ENCODE results near the gene PLA2G4D.

Gene PLA2G4D

DNA sequence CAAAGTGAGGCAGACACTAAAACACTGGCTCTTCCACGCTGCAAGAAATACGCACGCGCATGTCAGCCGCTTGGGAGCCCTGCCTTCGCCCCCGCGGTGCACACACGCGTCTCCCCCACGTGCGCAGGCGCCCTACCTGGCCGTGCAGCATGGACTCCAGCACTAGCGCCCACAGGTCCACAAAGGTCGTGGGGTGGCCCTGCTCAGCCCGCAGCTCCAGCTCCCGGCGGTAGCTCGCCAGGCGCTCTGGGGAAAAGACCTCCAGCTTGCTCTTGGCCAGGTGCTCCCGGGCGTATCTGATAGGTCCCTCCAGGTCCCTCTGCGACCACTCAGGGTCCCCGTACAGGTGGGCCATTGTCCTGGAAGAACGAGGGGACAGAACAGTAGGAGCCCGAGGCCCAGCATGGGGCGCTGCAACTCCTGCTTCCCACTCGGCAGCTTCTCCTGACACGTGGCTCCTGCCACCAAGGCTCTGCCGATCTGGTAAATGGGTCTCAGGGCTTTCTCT, 14.9 kb downstream of the PLA2G4D start:
- in situ Hi-C loops (cut with MboI; ENCODE audit: low sequenced_read_pairs) = no loop called here

DNA sequence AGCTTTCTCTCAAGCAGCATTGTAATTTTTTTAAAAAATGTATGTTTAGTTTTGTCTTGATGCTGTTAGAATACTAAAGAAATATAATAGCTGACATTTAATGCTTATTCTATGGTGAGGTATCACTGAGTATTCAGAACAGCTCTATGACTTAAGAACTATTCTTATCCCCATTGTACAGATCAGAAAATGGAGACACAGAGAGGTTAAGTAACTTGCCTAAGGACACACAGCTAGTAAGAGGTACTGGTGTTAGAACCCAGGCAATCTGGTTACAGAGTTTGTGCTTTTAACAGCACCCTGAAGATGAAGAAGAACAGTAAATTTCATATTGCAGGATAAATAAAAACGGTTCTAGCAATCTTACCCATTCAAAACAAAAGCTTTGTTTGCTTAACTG, 15.5 kb downstream of the PLA2G4D start:
- in situ Hi-C loops (cut with MboI; ENCODE audit: low sequenced_read_pairs) = no loop called here

DNA sequence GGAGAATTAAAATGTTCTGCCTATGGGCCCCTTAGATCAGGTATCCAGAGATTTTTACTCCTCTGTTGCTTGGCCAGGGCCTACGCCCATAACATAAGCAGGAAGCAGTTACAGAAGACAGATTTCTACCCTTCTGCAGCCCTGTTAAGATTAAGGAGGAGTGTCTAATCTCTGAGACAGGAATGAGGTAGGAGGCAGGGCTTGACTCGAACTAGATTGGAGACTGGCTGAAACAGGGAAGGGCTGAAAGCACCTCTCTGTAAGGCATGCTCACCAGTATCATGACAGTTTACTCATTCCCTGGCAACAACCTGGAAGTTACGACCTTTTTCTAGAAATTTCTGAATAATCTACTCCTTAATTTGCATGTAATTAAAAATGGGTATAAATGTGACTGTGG, 16.7 kb downstream of the PLA2G4D start:
- in situ Hi-C loops (cut with MboI; ENCODE audit: low sequenced_read_pairs) = no loop called here

DNA sequence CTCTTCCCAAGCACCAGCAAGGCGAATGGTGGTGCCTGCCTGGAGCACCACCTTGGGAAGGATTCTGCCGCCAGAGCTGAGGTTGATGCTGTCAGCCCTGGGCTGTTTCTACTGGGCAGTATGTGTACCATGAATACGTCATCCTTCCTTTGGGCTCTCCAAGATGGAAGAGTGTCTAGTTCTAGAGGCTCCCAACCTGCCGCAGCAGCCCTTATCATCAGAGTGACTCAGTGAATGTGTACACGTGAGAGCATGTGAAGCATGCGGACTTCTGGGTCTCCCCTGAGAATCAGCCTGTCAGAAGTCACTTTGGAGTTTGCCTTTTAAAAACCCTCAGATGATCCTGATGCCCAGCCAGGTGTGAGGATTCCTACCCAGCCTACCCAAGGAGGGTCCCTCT, 20.9 kb downstream of the PLA2G4D start:
- in situ Hi-C loops (cut with MboI; ENCODE audit: low sequenced_read_pairs) = loop anchor here (5.0 kb wide), 1 partner anchor 59 kb away; no protein-coding TSS in a partner anchor

DNA sequence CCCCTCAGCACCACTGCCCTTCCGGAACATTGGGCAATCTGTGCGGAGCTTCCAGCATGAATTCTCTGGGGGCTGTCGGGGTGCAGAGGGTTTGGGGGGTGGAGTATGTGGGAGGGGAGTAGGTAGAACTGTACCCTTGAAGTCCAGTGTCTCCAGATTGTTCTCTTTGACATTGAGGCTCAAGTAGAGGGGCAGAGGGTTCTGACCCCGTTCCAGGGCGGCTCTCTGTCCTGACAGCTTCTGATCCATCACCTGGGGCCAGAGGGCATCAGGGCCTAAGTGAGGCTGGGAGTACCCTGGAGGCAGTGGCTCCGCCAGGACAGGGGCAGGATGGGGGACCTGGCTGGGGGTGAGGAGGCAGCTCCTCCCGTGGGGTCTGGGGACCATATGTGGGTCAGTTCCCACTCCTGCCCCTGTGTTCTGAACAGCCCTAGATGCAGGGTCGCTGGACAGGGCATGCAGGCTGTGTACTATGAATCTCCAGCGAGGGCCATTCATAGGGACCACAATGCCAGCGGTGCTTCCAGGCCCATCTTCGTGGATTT, 22.1 kb downstream of the PLA2G4D start:
- in situ Hi-C loops (cut with MboI; ENCODE audit: low sequenced_read_pairs) = loop anchor here (5.0 kb wide), 1 partner anchor 60 kb away; no protein-coding TSS in a partner anchor

DNA sequence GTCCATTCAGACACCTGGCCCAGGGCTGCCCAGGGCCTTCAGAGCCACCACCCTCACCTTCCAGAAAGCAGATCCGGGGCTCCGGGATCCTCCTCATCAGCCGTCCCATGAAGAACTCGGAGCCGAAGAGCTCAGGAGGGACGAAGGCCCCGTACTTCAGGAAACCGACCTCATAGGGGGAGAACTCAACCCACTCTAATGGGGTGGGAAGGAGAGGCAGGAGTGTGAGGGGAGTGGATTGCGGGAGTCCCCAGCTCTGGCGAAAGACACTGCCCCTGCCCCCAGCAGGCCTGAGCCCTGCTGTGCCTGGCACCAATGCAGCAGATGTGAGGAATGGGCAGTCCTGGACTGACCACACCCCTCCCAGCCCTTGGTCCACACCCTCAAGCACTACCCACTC, 22.6 kb downstream of the PLA2G4D start:
- in situ Hi-C loops (cut with MboI; ENCODE audit: low sequenced_read_pairs) = loop anchor here (5.0 kb wide), 1 partner anchor 61 kb away; no protein-coding TSS in a partner anchor

DNA sequence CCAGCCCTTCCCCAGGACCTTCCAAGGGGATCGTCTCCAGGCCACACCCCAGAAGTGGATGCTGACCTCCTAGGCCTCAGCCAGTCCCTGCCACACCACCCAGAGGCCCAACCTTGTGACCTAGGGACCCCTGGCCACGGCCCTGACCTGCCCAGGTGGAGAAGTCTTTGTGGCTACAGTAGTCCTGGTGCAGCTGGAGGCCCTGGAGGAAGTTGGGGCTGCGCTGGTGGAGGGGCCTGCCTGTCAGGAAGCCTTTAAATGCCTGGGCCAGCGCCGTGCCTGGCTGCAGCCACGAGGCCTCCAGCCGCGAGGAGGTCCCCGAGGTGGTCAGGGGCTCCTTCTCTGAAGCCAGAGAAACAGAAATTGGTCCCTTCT, 23.4 kb downstream of the PLA2G4D start:
- in situ Hi-C loops (cut with MboI; ENCODE audit: low sequenced_read_pairs) = loop anchor here (5.0 kb wide), 1 partner anchor 61 kb away; no protein-coding TSS in a partner anchor

DNA sequence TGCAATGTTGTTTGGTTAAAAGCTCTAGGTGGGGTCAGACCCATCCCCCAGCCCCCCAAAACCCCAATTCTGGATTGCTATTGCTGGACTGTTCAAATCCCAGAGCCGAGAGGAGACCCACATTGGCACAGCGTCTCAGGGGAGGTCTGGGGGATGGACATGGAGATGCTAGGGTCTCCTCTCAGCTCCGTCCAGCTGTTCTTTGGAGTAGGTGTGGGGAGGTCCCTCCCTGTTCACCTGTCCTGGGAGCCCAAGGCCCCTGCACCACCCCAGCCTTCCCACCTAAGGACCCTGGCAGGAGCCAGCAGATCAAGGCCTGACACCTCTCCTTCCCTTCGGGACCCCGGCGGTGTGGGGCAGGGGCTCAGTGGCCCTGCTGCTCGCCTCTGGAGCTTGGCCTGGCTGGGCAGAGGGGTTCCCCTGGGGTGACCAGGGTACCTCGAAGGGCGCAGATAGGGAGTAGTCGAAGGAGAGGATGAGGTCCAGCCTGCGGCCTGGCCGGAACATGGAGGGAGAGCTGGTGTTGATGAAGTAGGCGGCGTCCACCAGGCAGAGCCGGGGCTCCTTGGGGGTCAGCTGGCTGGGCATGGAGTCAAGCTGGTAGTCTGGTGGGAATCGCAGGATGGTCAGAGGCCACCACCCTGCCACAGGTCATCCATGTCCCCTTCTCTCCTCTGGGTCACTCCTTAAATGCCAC, 23.9 kb downstream of the PLA2G4D start:
- in situ Hi-C loops (cut with MboI; ENCODE audit: low sequenced_read_pairs) = loop anchor here (5.0 kb wide), 1 partner anchor 62 kb away; no protein-coding TSS in a partner anchor

DNA sequence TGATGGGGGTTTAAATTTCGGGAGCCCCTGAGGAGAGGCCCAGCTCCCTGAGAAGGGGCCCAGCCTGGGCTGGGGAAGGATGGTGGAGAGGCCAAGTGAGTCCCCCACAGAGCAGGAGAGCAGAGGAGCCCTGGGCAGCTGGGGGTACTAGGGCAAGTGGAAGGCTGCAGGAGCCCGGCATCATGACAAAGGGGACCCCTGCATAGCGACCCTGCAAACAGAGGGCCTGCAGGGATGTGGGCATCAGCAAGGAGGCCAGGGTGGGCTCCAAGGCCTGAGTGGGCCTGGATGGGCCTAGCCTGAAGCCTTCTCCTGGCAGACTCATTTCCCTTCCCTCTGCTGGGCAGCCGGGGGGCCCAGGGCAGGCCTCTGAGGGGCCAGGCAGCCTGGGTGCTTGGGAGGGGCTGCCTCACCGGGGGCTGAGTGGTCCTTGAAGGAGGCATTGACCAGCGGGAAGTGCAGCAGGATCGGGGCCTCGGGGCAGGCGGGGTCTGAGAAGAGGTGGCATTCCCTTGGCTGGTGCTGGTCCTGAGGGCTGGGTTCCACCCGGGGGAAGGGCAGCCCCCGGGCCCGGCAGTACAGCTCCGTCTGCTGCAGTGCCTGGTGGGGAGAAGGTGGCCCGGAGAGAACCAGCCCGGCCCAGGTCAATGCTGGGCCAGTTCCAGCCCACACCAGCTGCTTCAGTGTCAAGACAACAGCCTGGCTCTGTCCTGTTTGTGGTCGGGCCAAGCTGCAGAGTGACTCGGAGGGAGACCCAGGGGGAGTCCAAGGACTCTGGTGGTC, 24.7 kb downstream of the PLA2G4D start:
- in situ Hi-C loops (cut with MboI; ENCODE audit: low sequenced_read_pairs) = loop anchor here (5.0 kb wide), 1 partner anchor 63 kb away; no protein-coding TSS in a partner anchor

DNA sequence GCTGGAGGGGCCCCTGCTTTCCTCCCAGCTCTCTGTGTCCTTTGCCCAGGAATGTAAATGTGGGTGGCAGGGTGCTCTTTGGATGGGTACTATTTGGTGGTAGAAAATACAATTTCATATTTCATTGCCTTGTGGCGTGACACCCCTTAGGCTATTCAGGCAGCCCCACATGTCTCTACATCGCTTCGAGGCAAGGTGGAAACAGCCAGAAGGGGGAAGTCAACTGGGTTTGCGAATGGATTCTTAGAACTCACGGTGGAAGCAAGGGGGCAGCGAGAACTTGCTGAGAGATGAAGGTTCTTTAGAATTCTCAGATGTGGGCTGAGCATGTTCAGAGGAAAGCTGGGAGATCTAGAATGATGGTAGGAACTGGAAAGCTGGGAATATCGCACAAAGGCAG, 25.3 kb downstream of the PLA2G4D start:
- in situ Hi-C loops (cut with MboI; ENCODE audit: low sequenced_read_pairs) = no loop called here

DNA sequence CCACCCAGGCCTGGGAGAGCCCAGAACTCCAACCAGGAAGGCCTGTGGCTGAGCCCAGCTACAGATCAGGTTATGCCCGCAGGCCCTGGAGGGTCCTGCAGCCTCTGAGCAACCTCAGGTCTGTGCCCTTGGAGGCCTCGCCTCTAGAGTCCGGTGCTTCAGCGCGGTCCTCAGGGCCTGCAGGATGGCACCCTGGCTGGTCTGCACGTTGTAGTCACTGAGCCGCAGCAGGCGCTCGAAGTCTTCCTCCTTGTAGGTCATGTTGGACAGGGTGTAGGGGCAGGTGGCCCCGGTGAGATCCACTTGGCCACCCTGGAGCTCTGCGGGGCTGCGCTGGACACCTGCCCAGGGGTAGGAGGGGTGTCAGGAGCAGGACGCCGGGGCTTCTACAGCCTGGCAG, 25.8 kb downstream of the PLA2G4D start:
- in situ Hi-C loops (cut with MboI; ENCODE audit: low sequenced_read_pairs) = no loop called here

DNA sequence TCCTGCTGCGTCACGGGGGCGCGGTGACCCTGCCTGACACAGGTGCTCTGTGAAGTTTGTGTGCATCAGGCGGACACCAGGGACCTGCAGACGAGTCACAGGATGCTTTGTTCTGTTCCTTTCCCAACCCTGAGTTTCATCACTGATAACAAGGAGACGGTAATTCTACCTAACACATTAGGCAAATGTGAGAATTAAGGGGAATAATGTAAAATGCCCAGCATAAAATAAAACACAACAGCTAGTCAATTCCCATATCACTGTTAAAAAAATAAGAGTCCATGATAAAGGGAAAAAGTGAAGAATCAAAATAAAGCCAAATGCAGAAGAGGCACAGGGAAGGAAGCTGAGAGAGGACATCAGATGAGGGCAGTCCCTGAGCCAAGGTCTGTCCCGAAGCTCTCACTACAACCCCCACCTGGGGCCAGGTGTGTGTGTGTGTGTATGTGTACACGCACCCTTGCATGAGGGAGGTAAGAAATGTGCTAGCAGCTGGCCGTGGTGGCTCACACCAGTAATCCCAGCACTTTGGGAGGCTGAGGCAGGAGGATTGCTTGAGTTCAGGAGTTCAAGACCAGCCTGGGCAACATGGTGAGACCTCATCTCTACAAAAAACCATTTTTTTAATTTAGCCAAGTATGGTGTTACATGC, 27.5 kb downstream of the PLA2G4D start:
- in situ Hi-C loops (cut with MboI; ENCODE audit: low sequenced_read_pairs) = no loop called here

DNA sequence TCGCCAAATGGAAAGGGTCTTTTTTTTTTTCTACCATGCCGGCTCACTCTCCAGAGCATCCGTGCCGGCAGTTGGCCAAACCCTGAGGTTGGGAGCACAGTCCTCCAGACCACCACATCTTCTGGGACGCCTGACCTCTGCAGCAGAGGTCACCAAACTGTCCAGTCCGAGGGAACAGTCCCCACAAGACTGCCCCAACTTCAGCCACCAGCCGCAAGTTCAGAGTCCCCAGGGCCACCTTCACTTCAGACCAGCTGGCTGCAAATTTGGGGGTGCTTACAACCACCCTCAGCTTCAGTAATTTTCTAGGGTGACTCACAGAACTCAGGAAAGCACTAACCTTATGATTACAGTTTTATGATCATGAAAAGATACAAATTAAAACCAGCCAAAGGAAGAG, 28.9 kb downstream of the PLA2G4D start:
- in situ Hi-C loops (cut with MboI; ENCODE audit: low sequenced_read_pairs) = no loop called here

DNA sequence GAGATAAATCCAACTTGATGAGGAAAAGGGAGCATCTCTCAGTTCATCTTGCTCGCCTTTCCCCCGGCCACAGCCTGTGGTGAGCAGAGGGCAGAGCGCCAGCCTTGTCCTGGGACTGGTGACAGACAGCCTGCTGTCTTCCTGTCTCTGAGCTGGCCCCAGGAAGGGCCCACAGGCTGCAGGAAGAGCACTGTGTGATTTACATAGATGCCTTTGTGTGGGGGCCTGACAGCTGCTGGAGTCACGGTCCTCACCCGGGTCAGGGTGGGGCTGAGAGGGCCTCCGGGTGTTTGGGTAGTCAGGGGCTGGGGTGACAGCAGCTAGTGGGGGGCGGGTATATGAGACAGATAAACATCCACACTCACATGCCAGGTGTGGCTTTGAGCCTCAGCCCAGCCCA, 29.3 kb downstream of the PLA2G4D start:
- in situ Hi-C loops (cut with MboI; ENCODE audit: low sequenced_read_pairs) = no loop called here

DNA sequence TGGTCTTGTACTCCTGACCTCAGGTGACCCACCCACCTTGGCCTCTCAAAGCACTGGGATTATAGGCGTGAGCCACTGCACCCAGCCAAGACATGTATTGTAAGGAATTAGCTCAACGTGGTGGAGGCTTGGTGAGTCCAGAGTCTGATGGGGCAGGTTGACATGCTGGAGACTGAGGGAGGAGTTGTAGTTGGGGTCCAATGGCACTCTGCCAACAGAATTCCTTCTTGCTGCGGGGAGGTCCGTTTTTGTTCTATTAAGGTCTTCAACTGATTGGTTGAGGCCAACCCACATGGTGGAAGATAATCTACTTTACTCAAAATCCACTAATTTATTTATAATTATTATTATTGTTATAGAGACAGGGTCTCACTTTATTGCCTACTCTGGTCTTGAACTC, 30.1 kb downstream of the PLA2G4D start:
- in situ Hi-C loops (cut with MboI; ENCODE audit: low sequenced_read_pairs) = no loop called here

DNA sequence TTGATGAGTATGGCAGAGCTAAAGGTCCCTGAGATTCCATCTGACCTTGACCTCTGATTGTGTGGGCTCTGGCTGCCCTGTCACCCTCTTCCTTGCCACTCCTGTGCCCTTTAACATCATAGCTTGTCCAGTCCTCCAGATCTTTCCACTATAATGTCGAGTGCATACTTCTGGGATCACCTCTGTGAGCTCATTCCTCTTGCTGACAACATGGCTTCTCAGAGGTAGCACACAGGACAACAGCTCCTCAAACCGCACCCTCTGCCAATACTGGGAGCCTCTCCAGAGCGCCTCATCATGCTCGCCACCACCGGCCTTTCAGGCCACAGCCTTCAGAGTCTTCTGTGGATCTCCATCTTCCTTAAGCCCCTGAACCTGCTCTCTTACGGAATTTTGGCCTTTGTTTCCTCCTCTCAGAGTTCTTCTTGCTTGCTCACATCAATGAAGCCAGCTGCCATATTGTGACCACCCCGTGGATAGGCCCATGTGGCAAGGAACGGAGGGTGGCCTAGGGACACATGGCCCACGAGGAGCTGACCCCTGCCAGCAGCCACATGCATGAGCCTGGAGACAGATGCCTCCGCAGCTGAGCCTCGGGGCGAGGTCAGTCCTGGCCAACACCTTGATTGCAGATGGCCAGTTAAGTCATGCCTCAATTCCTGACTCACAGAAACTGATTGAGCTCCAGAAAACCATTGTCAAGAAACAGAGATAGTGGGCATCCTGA, 31.1 kb downstream of the PLA2G4D start:
- in situ Hi-C loops (cut with MboI; ENCODE audit: low sequenced_read_pairs) = no loop called here

DNA sequence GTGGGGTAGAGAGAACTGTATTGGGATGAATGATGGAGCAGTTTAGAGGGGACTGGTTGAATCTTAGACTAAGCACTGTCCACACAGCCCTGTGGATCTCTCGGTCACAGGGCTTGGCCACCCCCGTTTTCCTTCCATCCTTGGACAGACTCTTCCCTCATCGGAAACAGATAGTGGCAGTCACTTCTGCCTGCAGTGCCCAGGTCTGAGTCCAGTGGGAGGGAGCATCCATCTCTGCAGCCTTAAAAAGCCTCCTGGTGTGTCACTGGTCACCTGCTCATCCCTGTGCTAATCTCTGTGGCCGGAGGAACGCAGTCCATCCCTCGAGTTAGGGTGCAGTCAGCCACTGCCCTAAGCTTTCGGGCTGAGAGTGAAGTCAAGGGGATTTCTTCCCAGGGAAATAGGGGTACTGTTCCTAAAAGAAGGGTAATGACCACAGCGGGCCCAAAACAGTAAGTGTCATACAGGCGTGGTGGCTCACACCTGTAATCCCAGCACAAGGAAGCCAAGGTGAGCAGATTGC, 32.0 kb downstream of the PLA2G4D start:
- in situ Hi-C loops (cut with MboI; ENCODE audit: low sequenced_read_pairs) = no loop called here

DNA sequence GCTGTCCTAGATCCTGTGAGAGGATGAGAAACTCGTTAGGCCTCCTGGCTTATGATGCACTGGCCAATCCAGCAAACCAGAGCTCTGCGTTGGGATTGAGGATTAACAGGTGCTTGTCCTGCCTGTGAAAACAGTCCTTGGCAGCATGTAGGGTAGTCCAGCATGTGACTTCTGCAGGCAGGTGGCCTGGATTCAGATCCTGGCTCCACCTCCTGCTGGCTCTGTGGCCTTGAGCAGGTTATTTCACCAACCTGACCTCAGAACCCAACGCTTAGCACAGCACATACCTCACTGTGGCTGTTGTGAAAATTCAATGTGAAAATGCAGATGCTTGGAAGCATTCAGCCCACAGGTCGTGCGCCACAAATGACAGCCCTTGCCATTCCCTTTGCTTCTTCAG, 33.6 kb downstream of the PLA2G4D start:
- in situ Hi-C loops (cut with MboI; ENCODE audit: low sequenced_read_pairs) = no loop called here

DNA sequence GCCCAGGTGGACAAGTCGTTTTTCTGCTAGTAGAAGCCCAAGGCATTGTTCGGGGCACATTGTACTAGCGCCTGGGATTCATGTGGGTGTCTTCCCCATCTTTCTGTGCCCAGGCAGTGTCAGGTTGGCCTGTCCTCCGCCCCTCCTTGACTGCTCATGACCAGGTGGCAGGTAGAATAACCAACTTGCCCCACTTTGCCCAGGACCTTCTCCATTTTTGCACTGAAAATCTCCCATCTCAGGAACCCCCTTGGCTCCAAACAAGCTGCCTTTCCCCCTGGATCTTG, 33.9 kb downstream of the PLA2G4D start:
- in situ Hi-C loops (cut with MboI; ENCODE audit: low sequenced_read_pairs) = no loop called here

DNA sequence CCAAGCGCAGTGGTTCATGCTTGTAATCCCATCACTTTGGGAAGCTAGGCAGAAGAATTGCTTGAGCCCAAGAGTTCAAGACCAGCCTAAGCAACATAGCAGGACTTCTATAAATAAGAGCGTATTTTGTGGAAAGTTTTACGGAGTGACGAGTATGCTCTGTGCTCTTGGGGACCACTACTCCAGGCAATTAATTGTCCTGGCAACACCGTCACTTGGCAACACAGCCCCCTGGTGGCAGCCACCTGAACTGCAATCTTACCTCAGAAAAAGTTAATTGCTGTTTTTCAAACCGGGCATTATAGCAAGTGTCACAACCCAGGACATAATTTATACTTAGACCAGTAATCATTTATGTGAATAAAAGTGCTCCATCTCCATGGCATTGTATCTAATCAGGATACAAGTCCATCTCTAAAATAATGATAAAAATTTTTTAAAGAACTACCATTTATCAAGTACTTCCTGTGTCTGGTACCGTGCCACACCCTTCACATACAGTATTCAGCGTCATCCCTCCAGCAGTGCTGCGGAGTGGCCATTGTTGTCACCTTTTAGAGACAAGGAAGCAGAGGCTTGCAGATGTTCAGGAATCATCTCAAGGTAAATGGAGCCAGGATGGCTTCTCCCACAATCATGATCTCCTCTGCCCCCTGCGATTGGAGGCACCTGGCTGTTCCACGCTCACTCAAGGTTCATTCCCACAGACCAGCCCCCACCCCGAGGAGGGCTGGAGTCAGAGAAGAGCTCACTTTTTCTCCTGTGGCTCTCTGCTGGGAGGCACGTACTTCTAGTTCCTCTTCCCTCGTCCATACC, 34.5 kb downstream of the PLA2G4D start:
- in situ Hi-C loops (cut with MboI; ENCODE audit: low sequenced_read_pairs) = no loop called here

All from HL-60/S4 treated with retinoic acid at 250 ng/mL for 4 days and 3 days (cell line).